Progenitor cell of endocrine pancreas (in vitro differentiated cells): ENCODE results near the gene GIPC3. TPM values are rescaled to one million over a fixed set of nuclear protein-coding genes. Genes with fewer than 3 reads are reported as not detected.

Experiments
- DNase-seq: peaks from one replicate; pipeline ENCODE4 v3.0.0; 2021; ENCODE audit warnings: low spot score; ENCODE audit not compliant: unreplicated experiment
- H3K27ac Mint-ChIP-seq: 2 replicates; pipeline ENCODE4 v1.8.0; 2021; ENCODE audit warnings: mild to moderate bottlenecking, moderate library complexity, mixed read lengths
- H3K27me3 Mint-ChIP-seq: 2 replicates; pipeline ENCODE4 v1.8.0; 2021; ENCODE audit warnings: mixed read lengths
- H3K36me3 Mint-ChIP-seq: 2 replicates; pipeline ENCODE4 v1.8.0; 2022; ENCODE audit warnings: mixed read lengths; ENCODE audit not compliant: insufficient read depth
- H3K4me1 Mint-ChIP-seq: 2 replicates; pipeline ENCODE4 v1.8.0; 2021; ENCODE audit warnings: low read depth, mixed read lengths
- H3K4me3 Mint-ChIP-seq: 2 replicates; pipeline ENCODE4 v1.8.0; 2021; ENCODE audit warnings: low read depth, mild to moderate bottlenecking, moderate library complexity, mixed read lengths
- H3K9me3 Mint-ChIP-seq: 2 replicates; pipeline ENCODE4 v1.8.0; 2021; ENCODE audit warnings: low read depth, mixed read lengths
- CTCF ChIP-seq: fragments of 200-600 bp; sonication (generic); IDR thresholded peaks from one replicate; pipeline ENCODE4 v1.5.0; 2021; ENCODE audit warnings: antibody characterized with exemption, mild to moderate bottlenecking; ENCODE audit not compliant: unreplicated experiment
- total RNA-seq: library from RNA; stranded (reverse); gene quantifications from 2 replicates; pipeline ENCODE4 v1.2.1, GENCODE V29; 2021

Gene GIPC3
- total RNA-seq, 1 donor from 2014 or later = not detected

- no peak overlapping the region for H3K4me3 Mint-ChIP-seq
- no peaks in the 10 kb centered on the region for H3K4me1 Mint-ChIP-seq
Observed at GRCh38 chr19:3608079-3608641, 22.9 kb downstream of the GIPC3 start.

GRCh38 chr19:3608750-3609322 lies 23.6 kb downstream of the GIPC3 start:
- Mint-ChIP-seq H3K9me3 (no peaks in the 10 kb centered on the region), H3K27ac (no peak overlapping the region), H3K27me3 (peaks cover 14% of the 10 kb centered on the region), H3K36me3 (peaks cover 3% of the 10 kb centered on the region), H3K4me1 (no peaks in the 10 kb centered on the region), H3K4me3 (no peak overlapping the region)
- DNase-seq = no peak
- no peak for TF ChIP-seq CTCF

More at GRCh38 chr19:3608079-3608641, 22.9 kb downstream of the GIPC3 start:
- Mint-ChIP-seq H3K27ac (no peak overlapping the region), H3K9me3 (no peaks in the 10 kb centered on the region), H3K36me3 (peaks cover 3% of the 10 kb centered on the region), H3K27me3 (peaks cover 14% of the 10 kb centered on the region)
- no peak for DNase-seq
- no peak for TF ChIP-seq CTCF

GRCh38 chr19:3609779-3610719 lies 24.8 kb downstream of the GIPC3 start:
- peaks cover 14% of the 10 kb centered on the region for H3K27me3 Mint-ChIP-seq
- DNase-seq = no peak
- no peaks in the 10 kb centered on the region for H3K4me1 Mint-ChIP-seq
- H3K9me3 Mint-ChIP-seq = no peaks in the 10 kb centered on the region
- no peak for TF ChIP-seq CTCF
- no peak overlapping the region for H3K4me3 Mint-ChIP-seq
- H3K27ac Mint-ChIP-seq = no peak overlapping the region
- H3K36me3 Mint-ChIP-seq = peaks cover 3% of the 10 kb centered on the region

- H3K4me1 Mint-ChIP-seq = no peaks in the 10 kb centered on the region
- TF ChIP-seq CTCF = no peak
- no peaks in the 10 kb centered on the region for H3K9me3 Mint-ChIP-seq
Observed at GRCh38 chr19:3610745-3611717, 25.8 kb downstream of the GIPC3 start.

More at GRCh38 chr19:3610745-3611717, 25.8 kb downstream of the GIPC3 start:
- Mint-ChIP-seq H3K27ac (no peak overlapping the region), H3K36me3 (peaks cover 3% of the 10 kb centered on the region), H3K27me3 (peaks cover 14% of the 10 kb centered on the region), H3K4me3 (no peak overlapping the region)
- no peak for DNase-seq
